ENCODE measurements around the gene OASL. TPM values are rescaled to one million over a fixed set of nuclear protein-coding genes. Genes with fewer than 3 reads are reported as not detected.

Gene OASL
- total and polyA plus RNA-seq, 2 of the 4 experiments (the other 2 are of a cell fraction) = under 0.01 to 0.05 TPM

GRCh38 chr12:121033625-121034349, 5.3 kb downstream of the OASL start (continued):
- TF ChIP-seq CEBPB (IDR thresholded peaks at IDR 0.05; ENCODE audit: low read depth, low read length) = no peak

GRCh38 chr12:121030576-121031212, 8.4 kb downstream of the OASL start:
- Histone ChIP-seq H3K9ac (ENCODE audit: low read depth, low read length) (no peak overlapping the region), H3K79me1 (ENCODE audit: low read depth in 1 of 2, low read length in 2 of 2) (no peaks in the 10 kb centered on the region), H2BK5ac (ENCODE audit: low read depth, low read length, poor library complexity, severe bottlenecking) (no peak overlapping the region), H4K8ac (ENCODE audit: low read depth in 2 of 2, low read length in 2 of 2) (no peak overlapping the region), H2AK9ac (replicated peaks; ENCODE audit: low read depth, low read length, poor library complexity) (no peak overlapping the region), H3K23ac (ENCODE audit: low read depth, low read length) (no peak overlapping the region), H3K27me3 (ENCODE audit: control insufficient read depth, insufficient read depth, low read length) (peaks cover 13% of the 10 kb centered on the region), H2BK120ac (ENCODE audit: low read depth, low read length) (no peak overlapping the region), H3K56ac (ENCODE audit: extremely low read depth, insufficient read depth, low read length) (no peak overlapping the region), H3K36me3 (ENCODE audit: control insufficient read depth, insufficient read depth, low read length) (no peaks in the 10 kb centered on the region), H4K20me1 (ENCODE audit: insufficient read depth, low read length) (no peaks in the 10 kb centered on the region), H4K5ac (ENCODE audit: low read depth, low read length) (no peak overlapping the region), H3K18ac (ENCODE audit: low read depth, low read length) (no peak overlapping the region), H4K91ac (ENCODE audit: insufficient read depth, low read depth, low read length) (no peak overlapping the region), H3K4me2 (ENCODE audit: low read depth, low read length) (no peak overlapping the region), H3K4ac (ENCODE audit: low read depth, low read length) (no peak overlapping the region), H3K27ac (ENCODE audit: insufficient read depth, low read length) (no peak overlapping the region), H3K4me1 (ENCODE audit: control insufficient read depth, insufficient read depth, low read length) (no peaks in the 10 kb centered on the region), H3K9me3 (ENCODE audit: control insufficient read depth, insufficient read depth, low read length) (no peaks in the 10 kb centered on the region), H3K14ac (replicated peaks; ENCODE audit: low read depth, low read length) (no peak overlapping the region), H3K9me1 (ENCODE audit: insufficient read depth, low read length) (0 out of 2 replicates have a peak, but pooled peaks cover 2% of the 10 kb centered on the region), H2BK15ac (ENCODE audit: low read depth, low read length) (no peak overlapping the region), H3K4me3 (ENCODE audit: insufficient read depth, low read depth, low read length) (no peak overlapping the region), H2AK5ac (ENCODE audit: low read depth, low read length) (no peak overlapping the region), H2BK20ac (ENCODE audit: low read depth, low read length) (no peak overlapping the region), H2AFZ (replicated peaks; ENCODE audit: low read length, poor library complexity) (no peak overlapping the region)
- no TSS peak for BruUV-seq (replicated peaks)
- intact Hi-C loops (cut with micrococcal nuclease) (no loop called here), in situ Hi-C loops (cut with MboI; ENCODE audit: low sequenced_read_pairs) (no loop called here), dilution Hi-C loops (cut with HindIII; ENCODE audit: low sequenced_read_pairs, unreplicated experiment) (no loop called here)
- CTCF ChIA-PET = interaction anchor here (0.6 kb wide), 1 partner anchor 99 kb away, joined by 3 read pairs; no protein-coding TSS in a partner anchor
- TF ChIP-seq RCOR1 (IDR thresholded peaks at IDR 0.05; ENCODE audit: insufficient replicate concordance, low read length) (no peak), FOS (IDR thresholded peaks at IDR 0.05; ENCODE audit: low read depth, low read length) (no peak), RAD21 (IDR thresholded peaks at IDR 0.05; ENCODE audit: low read length) (no peak), CEBPB (IDR thresholded peaks at IDR 0.05; ENCODE audit: low read depth, low read length) (no peak)
- POLR2A ChIA-PET (ENCODE audit: unreplicated experiment) = no interaction called here
- no peak for DNase-seq
- no CpG with 5 or more reads among the region's 10 CpGs for WGBS, 2 experiments (ENCODE audit: extremely low coverage in 2 of 2, insufficient read length in 1 of 2)
- no peak for ATAC-seq (ENCODE audit: low read depth)

All from IMR-90 (cell line).